Peyer's patch (tissue), 4 donors: ENCODE data around the gene GDNF.

ENCODE experiments used
- POLR2A ChIP-seq, 2 donors: fragments of 450-650 bp; IDR thresholded peaks; one replicate each; pipeline ENCODE4 v1.5.1; 2017; ENCODE audit warnings: antibody characterized with exemption in 2 of 2, mild to moderate bottlenecking in 2 of 2, moderate library complexity in 2 of 2
- TF ChIP-seq, protein P1 (sequence below), 6 experiments: fragments of 450-650 bp in 4 of 6; fragments of 200-600 bp in 2 of 6; sonication (generic) in 1 of 6; IDR thresholded peaks; one replicate each; pipeline ENCODE4 v1.5.1; 2017 to 2019; ENCODE audit warnings: antibody characterized with exemption in 6 of 6, mild to moderate bottlenecking in 3 of 6, moderate library complexity in 1 of 6

DNA sequence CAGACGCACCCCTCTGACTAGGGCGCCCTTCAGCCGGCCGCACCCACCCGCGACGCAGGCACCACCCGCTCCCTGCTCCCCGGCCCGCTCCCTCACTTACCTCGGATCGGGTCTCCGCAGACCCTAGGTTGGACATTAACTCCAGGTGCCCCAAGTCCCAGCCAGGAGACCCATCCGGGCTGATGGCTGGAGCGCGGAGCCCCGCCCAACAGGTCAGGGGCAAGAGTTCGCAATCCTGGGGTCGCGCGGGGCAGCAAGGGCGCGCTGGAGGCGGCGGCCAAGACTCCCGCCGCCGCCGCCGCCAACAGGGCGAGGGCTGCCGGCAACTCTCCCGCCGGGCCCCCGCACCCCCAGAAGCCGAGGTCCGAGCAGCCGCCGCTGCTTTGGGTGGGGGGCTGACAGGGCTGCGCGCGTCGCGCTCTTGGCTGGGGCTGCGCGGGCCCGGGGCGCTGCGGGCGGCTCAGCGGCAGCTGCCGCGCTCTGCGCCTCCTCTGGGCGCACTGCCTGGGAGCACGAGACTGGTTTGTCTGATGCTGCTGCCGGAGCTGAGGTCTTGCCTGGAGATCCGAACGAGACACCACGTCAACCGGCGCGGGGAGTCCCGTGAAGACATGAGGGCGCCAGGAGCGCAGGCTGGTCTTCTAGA is at the start of gene GDNF:
- TF ChIP-seq, protein P1, sequence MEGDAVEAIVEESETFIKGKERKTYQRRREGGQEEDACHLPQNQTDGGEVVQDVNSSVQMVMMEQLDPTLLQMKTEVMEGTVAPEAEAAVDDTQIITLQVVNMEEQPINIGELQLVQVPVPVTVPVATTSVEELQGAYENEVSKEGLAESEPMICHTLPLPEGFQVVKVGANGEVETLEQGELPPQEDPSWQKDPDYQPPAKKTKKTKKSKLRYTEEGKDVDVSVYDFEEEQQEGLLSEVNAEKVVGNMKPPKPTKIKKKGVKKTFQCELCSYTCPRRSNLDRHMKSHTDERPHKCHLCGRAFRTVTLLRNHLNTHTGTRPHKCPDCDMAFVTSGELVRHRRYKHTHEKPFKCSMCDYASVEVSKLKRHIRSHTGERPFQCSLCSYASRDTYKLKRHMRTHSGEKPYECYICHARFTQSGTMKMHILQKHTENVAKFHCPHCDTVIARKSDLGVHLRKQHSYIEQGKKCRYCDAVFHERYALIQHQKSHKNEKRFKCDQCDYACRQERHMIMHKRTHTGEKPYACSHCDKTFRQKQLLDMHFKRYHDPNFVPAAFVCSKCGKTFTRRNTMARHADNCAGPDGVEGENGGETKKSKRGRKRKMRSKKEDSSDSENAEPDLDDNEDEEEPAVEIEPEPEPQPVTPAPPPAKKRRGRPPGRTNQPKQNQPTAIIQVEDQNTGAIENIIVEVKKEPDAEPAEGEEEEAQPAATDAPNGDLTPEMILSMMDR (IDR thresholded peaks at IDR 0.05), result no peak
- no peak for TF ChIP-seq POLR2A (IDR thresholded peaks at IDR 0.05)
